Measurements from ENCODE around the gene PKD1. TPM values are rescaled to one million over a fixed set of nuclear protein-coding genes. Genes with fewer than 3 reads are reported as not detected.

Gene PKD1
- total and polyA plus RNA-seq, 2 of the 13 experiments (the other 11 are each of a cell fraction or from before 2014, with no cell fraction given) = 22.1 to 23.0 TPM

DNA sequence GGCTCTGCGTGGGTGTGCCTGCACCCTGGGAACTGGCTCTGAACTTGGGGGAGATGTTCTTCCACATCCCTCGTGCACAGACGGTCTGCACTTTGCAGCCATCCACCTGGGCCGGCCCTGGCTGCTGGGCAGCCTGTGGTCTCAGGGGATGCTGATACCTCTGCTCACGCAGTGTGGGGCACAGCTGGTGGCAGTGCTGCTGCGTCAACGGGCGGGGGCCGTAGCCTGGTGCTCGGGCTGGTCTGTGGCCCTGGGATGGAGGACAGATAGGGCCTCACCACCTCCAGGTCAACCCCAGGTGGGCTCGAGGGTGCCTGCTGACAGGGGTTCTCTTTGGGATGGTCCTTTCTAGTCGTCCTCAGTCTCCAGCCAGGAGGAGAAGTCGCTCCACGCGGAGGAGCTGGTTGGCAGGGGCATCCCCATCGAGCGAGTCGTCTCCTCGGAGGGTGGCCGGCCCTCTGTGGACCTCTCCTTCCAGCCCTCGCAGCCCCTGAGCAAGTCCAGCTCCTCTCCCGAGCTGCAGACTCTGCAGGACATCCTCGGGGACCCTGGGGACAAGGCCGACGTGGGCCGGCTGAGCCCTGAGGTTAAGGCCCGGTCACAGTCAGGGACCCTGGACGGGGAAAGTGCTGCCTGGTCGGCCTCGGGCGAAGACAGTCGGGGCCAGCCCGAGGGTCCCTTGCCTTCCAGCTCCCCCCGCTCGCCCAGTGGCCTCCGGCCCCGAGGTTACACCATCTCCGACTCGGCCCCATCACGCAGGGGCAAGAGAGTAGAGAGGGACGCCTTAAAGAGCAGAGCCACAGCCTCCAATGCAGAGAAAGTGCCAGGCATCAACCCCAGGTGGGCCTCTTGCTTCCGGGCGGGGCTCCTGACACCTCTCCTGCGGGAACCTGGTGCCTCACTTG lies 51.6 kb downstream of the PKD1 start:
- TF ChIP-seq AGO2 (optimal IDR thresholded peaks at IDR 0.05; ENCODE audit: low read depth, low read length) (peak; percentile 33), AHR (CRISPR knock-in tag; IDR thresholded peaks at IDR 0.05) (no peak)
- no peak overlapping the region for H2AFZ ChIP-seq (ENCODE audit: low read length)
- peaks cover 17 to 22% of the 10 kb centered on the region in 2 experiments; a peak in 2 of 5 replicates for H3K36me3 ChIP-seq (replicated peaks in 1 of 2; ENCODE audit: control insufficient read depth in 1 of 2, insufficient read depth in 2 of 2, low read length in 2 of 2)
- ChIA-PET POLR2A (no interaction called here), CTCF (ENCODE audit: low intra/inter-chr PET ratio, low total read pairs) (no interaction called here)
- in situ Hi-C loops (cut with HindIII; ENCODE audit: extremely low pct_ligation_motif_present, low pct_unique_long_range_greater_than_20kb) = loop anchor here (10.0 kb wide), 1 partner anchor 61 kb away; the partner anchor contains the start of gene RAB26
- H3K4me1 ChIP-seq (ENCODE audit: insufficient read depth, low read length) = no peaks in the 10 kb centered on the region
- 94% methylated on average over 17 of the region's 44 CpGs for WGBS (ENCODE audit: low lambda C conversion rate)
- FAIRE-seq = no peak
- H3K27me3 ChIP-seq (ENCODE audit: control insufficient read depth in 1 of 2, insufficient read depth in 2 of 2, low read length in 2 of 2) = no peaks in the 10 kb centered on the region
- no peak overlapping the region for H3K9ac ChIP-seq (ENCODE audit: insufficient read depth, low read depth, low read length)
- DNase-seq (ENCODE audit: low spot score) = no peak
- no peak overlapping the region for H3K4me2 ChIP-seq (ENCODE audit: low read depth, low read length)
- no TSS peak for BruUV-seq (replicated peaks)
- H3K79me2 ChIP-seq (ENCODE audit: insufficient read depth, low read length) = no peaks in the 10 kb centered on the region
- H4K20me1 ChIP-seq (ENCODE audit: insufficient read depth, low read length) = no peaks in the 10 kb centered on the region
- no peaks in the 10 kb centered on the region for H3K9me3 ChIP-seq (ENCODE audit: low read length)
- H3K27ac ChIP-seq (ENCODE audit: extremely low read length, insufficient read depth, low read length) = no peak overlapping the region
- intact Hi-C loops (cut with micrococcal nuclease; ENCODE audit: unreplicated experiment) = no loop called here
- ATAC-seq = no peak
- no peak overlapping the region for H3K4me3 ChIP-seq (replicated peaks in 1 of 3; ENCODE audit: insufficient read depth in 1 of 3, low read depth in 2 of 3, low read length in 3 of 3)

- CTCF ChIA-PET (ENCODE audit: low intra/inter-chr PET ratio, low total read pairs) = no interaction called here
- in situ Hi-C loops (cut with HindIII; ENCODE audit: extremely low pct_ligation_motif_present, low pct_unique_long_range_greater_than_20kb) = loop anchor here (10.0 kb wide), 1 partner anchor 61 kb away; the partner anchor contains the start of gene RAB26
- Histone ChIP-seq H2AFZ (ENCODE audit: low read length) (no peak overlapping the region), H3K27ac (ENCODE audit: extremely low read length, insufficient read depth, low read length) (no peak overlapping the region), H3K4me1 (ENCODE audit: insufficient read depth, low read length) (no peaks in the 10 kb centered on the region), H4K20me1 (ENCODE audit: insufficient read depth, low read length) (no peaks in the 10 kb centered on the region), H3K79me2 (ENCODE audit: insufficient read depth, low read length) (no peaks in the 10 kb centered on the region), H3K9me3 (ENCODE audit: low read length) (no peaks in the 10 kb centered on the region), H3K36me3 (replicated peaks in 1 of 2; ENCODE audit: control insufficient read depth in 1 of 2, insufficient read depth in 2 of 2, low read length in 2 of 2) (peaks cover 14 to 22% of the 10 kb centered on the region in 2 experiments; a peak in 2 of 5 replicates), H3K9ac (ENCODE audit: insufficient read depth, low read depth, low read length) (no peak overlapping the region), H3K4me2 (ENCODE audit: low read depth, low read length) (no peak overlapping the region), H3K27me3 (ENCODE audit: control insufficient read depth in 1 of 2, insufficient read depth in 2 of 2, low read length in 2 of 2) (no peaks in the 10 kb centered on the region), H3K4me3 (replicated peaks in 1 of 3; ENCODE audit: insufficient read depth in 1 of 3, low read depth in 2 of 3, low read length in 3 of 3) (no peak overlapping the region)
- WGBS (ENCODE audit: low lambda C conversion rate) = no CpG with 5 or more reads among the region's 19 CpGs
- no peak for TF ChIP-seq TBL1XR1 (IDR thresholded peaks at IDR 0.05; ENCODE audit: borderline replicate concordance, low read length, partially characterized antibody)
- 0 out of 2 replicates have a peak, but pooled peaks have one; percentile 5 for TF ChIP-seq ZNF687 (CRISPR knock-in tag; IDR thresholded peaks at IDR 0.05)
- TF ChIP-seq TRIM24 (CRISPR knock-in tag; IDR thresholded peaks at IDR 0.05) = no peak
- FAIRE-seq = no peak
- no peak for DNase-seq (ENCODE audit: low spot score)
- POLR2A ChIA-PET = no interaction called here
- no TSS peak for BruUV-seq (replicated peaks)
- intact Hi-C loops (cut with micrococcal nuclease; ENCODE audit: unreplicated experiment) = no loop called here
- no peak for ATAC-seq
Measured at GRCh38 chr16:2083409-2083808, 52.3 kb downstream of the PKD1 start.
